Activated CD8-positive, alpha-beta memory T cell treated with anti-CD3 and anti-CD28 coated beads for 36 hours (primary cell): ENCODE results near the gene UBE2C. TPM values are rescaled to one million over a fixed set of nuclear protein-coding genes. Genes with fewer than 3 reads are reported as not detected.

Experiments
- total RNA-seq, 2 experiments: library from RNA; stranded (reverse); gene quantifications; one replicate each; pipeline ENCODE4 v1.2.3, GENCODE V29; 2021

The UBE2C gene
- total RNA-seq, 2 experiments from 2014 or later: 137 to 140 TPM

Other genes with a start within 250 kb of the UBE2C start
- gene WFDC8, start 233.4 kb upstream of the UBE2C start, total RNA-seq: not detected
- gene WFDC10A, start 182.9 kb upstream of the UBE2C start, total RNA-seq: not detected
- gene WFDC9, start 181.4 kb upstream of the UBE2C start, total RNA-seq: not detected
- gene WFDC11, start 142.4 kb upstream of the UBE2C start, total RNA-seq: not detected
- gene WFDC13, start 110.6 kb upstream of the UBE2C start, total RNA-seq: not detected
- not detected for gene WFDC10B, start 107.6 kb upstream of the UBE2C start, total RNA-seq
- gene SPINT4, start 90.3 kb upstream of the UBE2C start, total RNA-seq: not detected
- gene WFDC3, start 20.8 kb upstream of the UBE2C start, total RNA-seq: not detected
- 10 to 100 TPM; 32.4 to 33.5 TPM for gene DNTTIP1, start 20.7 kb upstream of the UBE2C start, total RNA-seq
- not detected for gene TNNC2, start 14.7 kb downstream of the UBE2C start, total RNA-seq
- 1 to 10 TPM; 1.6 TPM for gene SNX21, start 21.2 kb downstream of the UBE2C start, total RNA-seq
- 10 to 100 TPM; 24.0 TPM for gene ACOT8, start 44.7 kb downstream of the UBE2C start, total RNA-seq
- 1 to 10 TPM; 4.5 to 5.2 TPM for gene ZSWIM3, start 45.0 kb downstream of the UBE2C start, total RNA-seq
- 1 to 10 TPM; 9.3 to 9.7 TPM for gene ZSWIM1, start 68.6 kb downstream of the UBE2C start, total RNA-seq
- gene SPATA25, start 75.0 kb downstream of the UBE2C start, total RNA-seq: 1 to 10 TPM; 1.7 to 2.1 TPM
- 1 to 10 TPM; 2.8 to 2.9 TPM for gene NEURL2, start 78.6 kb downstream of the UBE2C start, total RNA-seq
- 10 to 100 TPM; 71.3 to 75.7 TPM for gene CTSA, start 78.7 kb downstream of the UBE2C start, total RNA-seq
- 1 to 10 TPM; 5.1 to 5.3 TPM for gene PLTP, start 99.5 kb downstream of the UBE2C start, total RNA-seq
- gene PCIF1, start 122.0 kb downstream of the UBE2C start, total RNA-seq: 10 to 100 TPM; 26.1 to 27.8 TPM
- gene ZNF335, start 159.6 kb downstream of the UBE2C start, total RNA-seq: 10 to 100 TPM; 30.3 to 30.4 TPM
- gene MMP9, start 196.3 kb downstream of the UBE2C start, total RNA-seq: not detected
- not detected for gene SLC12A5, start 216.6 kb downstream of the UBE2C start, total RNA-seq